AG08396 (cell line): ENCODE results near the gene SLC46A2.

Experiments used
- DNase-seq: peaks from one replicate; pipeline ENCODE4 v3.0.0; 2012; ENCODE audit warnings: low spot score, mixed read lengths

Gene SLC46A2

GRCh38 chr9:112858625-112859147 is 32.0 kb downstream of the SLC46A2 start:
- peak; percentile 43 for DNase-seq

- DNase-seq: no peak
Observed at GRCh38 chr9:112858005-112858404, 32.7 kb downstream of the SLC46A2 start.

GRCh38 chr9:112856843-112857242 is 33.8 kb downstream of the SLC46A2 start:
- no peak for DNase-seq

- no peak for DNase-seq
Observed at GRCh38 chr9:112856200-112856599, 34.5 kb downstream of the SLC46A2 start.

- no peak for DNase-seq
Observed at GRCh38 chr9:112854657-112855056, 36.0 kb downstream of the SLC46A2 start.

GRCh38 chr9:112853882-112854585 is 36.6 kb downstream of the SLC46A2 start:
- no peak for DNase-seq

- DNase-seq: no peak
Observed at GRCh38 chr9:112852741-112853504, 37.8 kb downstream of the SLC46A2 start.

- DNase-seq: no peak
Observed at GRCh38 chr9:112850840-112851239, 39.8 kb downstream of the SLC46A2 start.

- DNase-seq: no peak
Observed at GRCh38 chr9:112849363-112849922, 41.2 kb downstream of the SLC46A2 start.

- DNase-seq: no peak
Observed at GRCh38 chr9:112848316-112849151, 42.1 kb downstream of the SLC46A2 start.

GRCh38 chr9:112846528-112847488 is 43.9 kb downstream of the SLC46A2 start:
- peak; percentile 39 for DNase-seq

- peak; percentile 85 for DNase-seq
Observed at GRCh38 chr9:112844771-112845542, 45.7 kb downstream of the SLC46A2 start.

- no peak for DNase-seq
Observed at GRCh38 chr9:112842555-112842954, 48.1 kb downstream of the SLC46A2 start.

- DNase-seq: no peak
Observed at GRCh38 chr9:112841261-112841660, 49.4 kb downstream of the SLC46A2 start.

GRCh38 chr9:112839331-112839730 is 51.3 kb downstream of the SLC46A2 start:
- no peak for DNase-seq

GRCh38 chr9:112838342-112838741 is 52.3 kb downstream of the SLC46A2 start:
- no peak for DNase-seq

- no peak for DNase-seq
Observed at GRCh38 chr9:112836394-112836793, 54.3 kb downstream of the SLC46A2 start.

- no peak for DNase-seq
Observed at GRCh38 chr9:112833081-112833480, 57.6 kb downstream of the SLC46A2 start.

- no peak for DNase-seq
Observed at GRCh38 chr9:112831969-112832368, 58.7 kb downstream of the SLC46A2 start.

GRCh38 chr9:112831281-112831851 is 59.3 kb downstream of the SLC46A2 start:
- no peak for DNase-seq
